Endothelial cell (in vitro differentiated cells): ENCODE data around the gene CYP20A1. TPM values are rescaled to one million over a fixed set of nuclear protein-coding genes. Genes with fewer than 3 reads are reported as not detected.
"Not testable (repeated sequence)": the region's sequence is repeated elsewhere in the genome, so short reads cannot be mapped to it uniquely, and the experiment has no call there.

Experiments used
- DNase-seq: peaks from one replicate; pipeline ENCODE4 v3.0.0; 2021; ENCODE audit warnings: low spot score
- H3K27ac Mint-ChIP-seq: one replicate; pipeline ENCODE4 v1.8.0; 2021; ENCODE audit warnings: mixed read lengths, inconsistent platforms; ENCODE audit not compliant: unreplicated experiment
- H3K27me3 Mint-ChIP-seq: one replicate; pipeline ENCODE4 v1.8.0; 2021; ENCODE audit warnings: mild to moderate bottlenecking, moderate library complexity, mixed read lengths, inconsistent platforms; ENCODE audit not compliant: unreplicated experiment
- H3K36me3 Mint-ChIP-seq: one replicate; pipeline ENCODE4 v1.8.0; 2021; ENCODE audit warnings: mild to moderate bottlenecking, low read depth, mixed read lengths, inconsistent platforms; ENCODE audit not compliant: unreplicated experiment
- H3K4me1 Mint-ChIP-seq: one replicate; pipeline ENCODE4 v1.8.0; 2021; ENCODE audit warnings: mild to moderate bottlenecking, mixed read lengths, inconsistent platforms; ENCODE audit not compliant: unreplicated experiment
- H3K4me3 Mint-ChIP-seq: one replicate; pipeline ENCODE4 v1.8.0; 2021; ENCODE audit warnings: mild to moderate bottlenecking, mixed read lengths, inconsistent platforms; ENCODE audit not compliant: unreplicated experiment
- H3K9me3 Mint-ChIP-seq: one replicate; pipeline ENCODE4 v1.8.0; 2021; ENCODE audit warnings: mixed read lengths, inconsistent platforms; ENCODE audit not compliant: unreplicated experiment
- CTCF ChIP-seq: fragments of 200-600 bp; sonication (generic); IDR thresholded peaks from one replicate; pipeline ENCODE4 v1.5.0; 2021; ENCODE audit warnings: antibody characterized with exemption; ENCODE audit not compliant: unreplicated experiment
- total RNA-seq: library from RNA; stranded (reverse); fragmentation: NEBNext Ultra II Directional; extraction: Animal tissue kit (Norgen Biotek cat#: 25700); gene quantifications from one replicate; pipeline ENCODE4 v1.2.1, GENCODE V29; 2021; ENCODE audit not compliant: unreplicated experiment

CYP20A1 gene
- total RNA-seq, 1 donor from 2014 or later = 15.2 TPM

- peaks cover 28% of the 10 kb centered on the region for H3K36me3 Mint-ChIP-seq
- H3K9me3 Mint-ChIP-seq = no peaks in the 10 kb centered on the region
- DNase-seq = no peak
- H3K4me3 Mint-ChIP-seq = peak overlapping the region; percentile 1
- no peak overlapping the region for H3K27ac Mint-ChIP-seq
- no peaks in the 10 kb centered on the region for H3K4me1 Mint-ChIP-seq
- no peaks in the 10 kb centered on the region for H3K27me3 Mint-ChIP-seq
- no peak for TF ChIP-seq CTCF
Observed at GRCh38 chr2:203252818-203253217, 14.0 kb downstream of the CYP20A1 start.

- H3K9me3 Mint-ChIP-seq, DNase-seq, H3K4me1 Mint-ChIP-seq, H3K27ac Mint-ChIP-seq, H3K27me3 Mint-ChIP-seq: not testable (repeated sequence)
- Mint-ChIP-seq H3K4me3 (peak overlapping the region; percentile 1), H3K36me3 (peaks cover 28% of the 10 kb centered on the region)
Observed at GRCh38 chr2:203253422-203254095, 14.7 kb downstream of the CYP20A1 start.

- TF ChIP-seq CTCF = no peak
- H3K4me1 Mint-ChIP-seq = no peaks in the 10 kb centered on the region
- no peak overlapping the region for H3K27ac Mint-ChIP-seq
- no peak overlapping the region for H3K4me3 Mint-ChIP-seq
- H3K27me3 Mint-ChIP-seq = no peaks in the 10 kb centered on the region
- peaks cover 4% of the 10 kb centered on the region for H3K36me3 Mint-ChIP-seq
- no peak for DNase-seq
- H3K9me3 Mint-ChIP-seq = no peaks in the 10 kb centered on the region
Observed at GRCh38 chr2:203261326-203262159, 22.7 kb downstream of the CYP20A1 start.

- Mint-ChIP-seq H3K27ac (no peak overlapping the region), H3K36me3 (peaks cover 16% of the 10 kb centered on the region), H3K4me3 (peak overlapping the region; percentile 25), H3K4me1 (no peaks in the 10 kb centered on the region), H3K27me3 (no peaks in the 10 kb centered on the region), H3K9me3 (no peaks in the 10 kb centered on the region)
- DNase-seq = no peak
- no peak for TF ChIP-seq CTCF
Observed at GRCh38 chr2:203279288-203279687, 40.5 kb downstream of the CYP20A1 start.

GRCh38 chr2:203280428-203281064, 41.7 kb downstream of the CYP20A1 start:
- no peaks in the 10 kb centered on the region for H3K27me3 Mint-ChIP-seq
- TF ChIP-seq CTCF = no peak

More at GRCh38 chr2:203280428-203281064, 41.7 kb downstream of the CYP20A1 start:
- H3K9me3 Mint-ChIP-seq = no peaks in the 10 kb centered on the region
- H3K4me1 Mint-ChIP-seq = no peaks in the 10 kb centered on the region
- no peak overlapping the region for H3K4me3 Mint-ChIP-seq
- no peak overlapping the region for H3K27ac Mint-ChIP-seq
- H3K36me3 Mint-ChIP-seq = peaks cover 16% of the 10 kb centered on the region
- DNase-seq = no peak
